Nucleus accumbens (tissue), 56 donors: ENCODE results near the gene CTBP2.

ENCODE experiments used
- DNase-seq, 56 donors: peaks; one replicate each; lab custom pipeline; 2025; lab: John Stamatoyannopoulos, UW

CTBP2 gene

GRCh38 chr10:124963866-124964720 lies 196.3 kb downstream of the CTBP2 start:
- no peak for DNase-seq

- no peak for DNase-seq
Observed at GRCh38 chr10:124962421-124962820, 197.9 kb downstream of the CTBP2 start.

GRCh38 chr10:124961248-124961570 lies 199.2 kb downstream of the CTBP2 start:
- DNase-seq: no peak

- no peak for DNase-seq
Observed at GRCh38 chr10:124959564-124959963, 200.8 kb downstream of the CTBP2 start.

- no peak for DNase-seq
Observed at GRCh38 chr10:124957404-124957947, 202.9 kb downstream of the CTBP2 start.

- DNase-seq: no peak
Observed at GRCh38 chr10:124956764-124957163, 203.6 kb downstream of the CTBP2 start.

GRCh38 chr10:124955868-124956267 lies 204.5 kb downstream of the CTBP2 start:
- no peak for DNase-seq

- DNase-seq: no peak
Observed at GRCh38 chr10:124955243-124955642, 205.1 kb downstream of the CTBP2 start.

- DNase-seq: no peak
Observed at GRCh38 chr10:124953421-124953820, 206.9 kb downstream of the CTBP2 start.

GRCh38 chr10:124952123-124952522 lies 208.2 kb downstream of the CTBP2 start:
- no peak for DNase-seq

GRCh38 chr10:124949543-124949942 lies 210.8 kb downstream of the CTBP2 start:
- DNase-seq: no peak

GRCh38 chr10:124946945-124947344 lies 213.4 kb downstream of the CTBP2 start:
- no peak for DNase-seq

GRCh38 chr10:124944982-124945381 lies 215.4 kb downstream of the CTBP2 start:
- DNase-seq: no peak

GRCh38 chr10:124943301-124944092 lies 216.9 kb downstream of the CTBP2 start:
- DNase-seq: no peak

GRCh38 chr10:124942317-124943169 lies 217.8 kb downstream of the CTBP2 start:
- peak in 1 of 56 donors; percentile 3 for DNase-seq

GRCh38 chr10:124941823-124942222 lies 218.5 kb downstream of the CTBP2 start, which contains the start of gene ZRANB1:
Gene ZRANB1, plus strand, starts transcription at chr10:124942123. Its CDS starts 371 bp downstream, at chr10:124942494.
- DNase-seq: no peak

GRCh38 chr10:124939290-124939689 lies 221.1 kb downstream of the CTBP2 start:
- DNase-seq: no peak

- DNase-seq: no peak
Observed at GRCh38 chr10:124936813-124937212, 223.6 kb downstream of the CTBP2 start.

GRCh38 chr10:124935946-124936345 lies 224.4 kb downstream of the CTBP2 start:
- no peak for DNase-seq
